Loucy (cell line): Measurements from ENCODE around the gene RUNX2.

Experiments
- H2AFZ ChIP-seq: fragments of 200-600 bp; sonication (generic); 2 replicates; pipeline ENCODE4 v1.6.0; 2016; ENCODE audit warnings: antibody characterized with exemption, mild to moderate bottlenecking, low read length, moderate library complexity
- H3F3A ChIP-seq: fragments of 200-600 bp; 2 replicates; pipeline ENCODE4 v1.6.0; 2016; ENCODE audit warnings: antibody characterized with exemption, low read depth, mild to moderate bottlenecking
- H3K27me3 ChIP-seq: fragments of 200-600 bp; sonication (generic); 2 replicates; pipeline ENCODE4 v1.6.1; 2014; ENCODE audit warnings: low read length, mild to moderate bottlenecking; ENCODE audit not compliant: insufficient read depth, poor library complexity, severe bottlenecking
- H3K36me3 ChIP-seq: fragments of 200-600 bp; sonication (generic); 2 replicates; pipeline ENCODE4 v1.6.1; 2016; ENCODE audit warnings: low read length; ENCODE audit not compliant: insufficient read depth
- H3K4me1 ChIP-seq: fragments of 200-600 bp; sonication (generic); 2 replicates; pipeline ENCODE4 v1.5.1; 2014; ENCODE audit warnings: low read length, mild to moderate bottlenecking; ENCODE audit not compliant: insufficient read depth, poor library complexity, severe bottlenecking
- H3K4me2 ChIP-seq: fragments of 200-600 bp; sonication (generic); 2 replicates; pipeline ENCODE4 v1.6.0; 2014; ENCODE audit warnings: antibody characterized with exemption, low read length, low read depth, mild to moderate bottlenecking; ENCODE audit not compliant: poor library complexity, severe bottlenecking
- H3K4me3 ChIP-seq: fragments of 200-600 bp; sonication (generic); 2 replicates; pipeline ENCODE4 v1.5.1; 2014; ENCODE audit warnings: low read length, mild to moderate bottlenecking, mixed read lengths; ENCODE audit not compliant: poor library complexity, severe bottlenecking
- H3K79me2 ChIP-seq: fragments of 200-600 bp; sonication (generic); 2 replicates; pipeline ENCODE4 v1.6.1; 2014; ENCODE audit warnings: low read length; ENCODE audit not compliant: insufficient read depth
- H3K9ac ChIP-seq: fragments of 200-600 bp; sonication (generic); 2 replicates; pipeline ENCODE4 v1.6.0; 2014; ENCODE audit warnings: mild to moderate bottlenecking, low read depth, low read length, moderate library complexity; ENCODE audit not compliant: poor library complexity, severe bottlenecking
- H3K9me2 ChIP-seq: fragments of 200-600 bp; sonication (generic); replicated peaks from 2 replicates; pipeline ENCODE4 v1.6.1; 2016; ENCODE audit warnings: low read depth, low read length, mixed read lengths
- H3K9me3 ChIP-seq: fragments of 200-600 bp; sonication (generic); 2 replicates; pipeline ENCODE4 v1.6.1; 2014; ENCODE audit warnings: mild to moderate bottlenecking, antibody characterized with exemption, low read length, low read depth; ENCODE audit not compliant: insufficient read depth
- H4K20me1 ChIP-seq: fragments of 200-600 bp; sonication (generic); 2 replicates; pipeline ENCODE4 v1.6.0; 2014; ENCODE audit warnings: antibody characterized with exemption, low read length, mild to moderate bottlenecking; ENCODE audit not compliant: insufficient read depth, poor library complexity, severe bottlenecking
- EZH2phosphoT487 ChIP-seq: fragments of 200-600 bp; IDR thresholded peaks from 2 replicates; pipeline ENCODE4 v1.6.1; 2018; ENCODE audit warnings: antibody characterized with exemption, mild to moderate bottlenecking, moderate library complexity, borderline replicate concordance
- TF ChIP-seq, protein P1 (sequence below): fragments of 200-600 bp; sonication (generic); conservative IDR thresholded peaks from 2 replicates; pipeline ENCODE4 v1.5.1; 2014; ENCODE audit warnings: mild to moderate bottlenecking, antibody characterized with exemption, low read length

The RUNX2 gene

DNA sequence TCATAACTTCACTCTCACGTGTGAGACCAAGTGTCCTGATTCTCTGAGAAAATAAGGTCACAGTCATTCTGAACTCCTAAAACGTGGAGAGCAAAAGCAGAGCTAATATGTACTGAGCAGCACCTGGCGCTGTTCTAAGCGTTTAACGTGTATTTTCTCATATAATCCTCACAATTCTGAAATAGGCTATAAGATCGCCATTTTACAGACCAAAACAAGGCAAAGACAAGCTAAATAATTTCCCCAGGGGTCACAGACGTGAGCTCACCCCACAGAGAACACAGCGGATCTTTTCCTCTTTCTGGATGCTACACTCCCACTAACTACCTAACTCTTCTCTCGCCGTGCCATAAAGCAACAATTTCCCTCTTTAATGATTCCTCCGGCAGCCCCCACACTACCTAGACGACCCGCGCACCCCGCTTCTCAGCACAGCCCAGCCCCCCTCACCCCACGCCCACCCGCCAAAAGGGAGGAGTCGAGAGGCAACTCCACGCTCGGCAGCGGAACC is 49.0 kb downstream of the RUNX2 start:
- H4K20me1 ChIP-seq: no peaks in the 10 kb centered on the region
- H3K4me1 ChIP-seq: peaks cover 25% of the 10 kb centered on the region
- H3K9me3 ChIP-seq: no peaks in the 10 kb centered on the region
- H3K4me2 ChIP-seq: peak overlapping the region; percentile 75
- no peaks in the 10 kb centered on the region for H3F3A ChIP-seq
- no peaks in the 10 kb centered on the region for H3K9me2 ChIP-seq
- no peak for TF ChIP-seq EZH2phosphoT487
- TF ChIP-seq, protein P1, sequence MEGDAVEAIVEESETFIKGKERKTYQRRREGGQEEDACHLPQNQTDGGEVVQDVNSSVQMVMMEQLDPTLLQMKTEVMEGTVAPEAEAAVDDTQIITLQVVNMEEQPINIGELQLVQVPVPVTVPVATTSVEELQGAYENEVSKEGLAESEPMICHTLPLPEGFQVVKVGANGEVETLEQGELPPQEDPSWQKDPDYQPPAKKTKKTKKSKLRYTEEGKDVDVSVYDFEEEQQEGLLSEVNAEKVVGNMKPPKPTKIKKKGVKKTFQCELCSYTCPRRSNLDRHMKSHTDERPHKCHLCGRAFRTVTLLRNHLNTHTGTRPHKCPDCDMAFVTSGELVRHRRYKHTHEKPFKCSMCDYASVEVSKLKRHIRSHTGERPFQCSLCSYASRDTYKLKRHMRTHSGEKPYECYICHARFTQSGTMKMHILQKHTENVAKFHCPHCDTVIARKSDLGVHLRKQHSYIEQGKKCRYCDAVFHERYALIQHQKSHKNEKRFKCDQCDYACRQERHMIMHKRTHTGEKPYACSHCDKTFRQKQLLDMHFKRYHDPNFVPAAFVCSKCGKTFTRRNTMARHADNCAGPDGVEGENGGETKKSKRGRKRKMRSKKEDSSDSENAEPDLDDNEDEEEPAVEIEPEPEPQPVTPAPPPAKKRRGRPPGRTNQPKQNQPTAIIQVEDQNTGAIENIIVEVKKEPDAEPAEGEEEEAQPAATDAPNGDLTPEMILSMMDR: 0 out of 2 replicates have a peak, but pooled peaks have one; percentile 9
- peak overlapping the region; percentile 98 for H2AFZ ChIP-seq
- peak overlapping the region; percentile 98 for H3K9ac ChIP-seq
- H3K36me3 ChIP-seq: no peaks in the 10 kb centered on the region
- H3K4me3 ChIP-seq: peak overlapping the region; percentile 96
- peaks cover 48% of the 10 kb centered on the region for H3K79me2 ChIP-seq
- no peaks in the 10 kb centered on the region for H3K27me3 ChIP-seq

- no peaks in the 10 kb centered on the region for H3F3A ChIP-seq
- H3K4me3 ChIP-seq: peak within 1 kb of the TSS; percentile 96
- peaks cover 48% of the 10 kb centered on the region for H3K79me2 ChIP-seq
- H4K20me1 ChIP-seq: no peaks in the 10 kb centered on the region
- H3K9me2 ChIP-seq: no peaks in the 10 kb centered on the region
- no peaks in the 10 kb centered on the region for H3K9me3 ChIP-seq
- peak within 1 kb of the TSS; percentile 98 for H3K9ac ChIP-seq
- H3K36me3 ChIP-seq: no peaks in the 10 kb centered on the region
- no peaks in the 10 kb centered on the region for H3K27me3 ChIP-seq
- peak within 1 kb of the TSS; percentile 84 for H3K4me2 ChIP-seq
- no peak for TF ChIP-seq EZH2phosphoT487
- TF ChIP-seq, protein P1: peak; percentile 24; the same call in 1 of the 2 replicates
- H2AFZ ChIP-seq: peak within 1 kb of the TSS; percentile 98
- H3K4me1 ChIP-seq: peaks cover 24% of the 10 kb centered on the region
Observed at GRCh38 chr6:45377554-45378333, 49.6 kb downstream of the RUNX2 start, which contains the start of gene SUPT3H. TSS of gene SUPT3H (minus strand) at chr6:45377934.

DNA sequence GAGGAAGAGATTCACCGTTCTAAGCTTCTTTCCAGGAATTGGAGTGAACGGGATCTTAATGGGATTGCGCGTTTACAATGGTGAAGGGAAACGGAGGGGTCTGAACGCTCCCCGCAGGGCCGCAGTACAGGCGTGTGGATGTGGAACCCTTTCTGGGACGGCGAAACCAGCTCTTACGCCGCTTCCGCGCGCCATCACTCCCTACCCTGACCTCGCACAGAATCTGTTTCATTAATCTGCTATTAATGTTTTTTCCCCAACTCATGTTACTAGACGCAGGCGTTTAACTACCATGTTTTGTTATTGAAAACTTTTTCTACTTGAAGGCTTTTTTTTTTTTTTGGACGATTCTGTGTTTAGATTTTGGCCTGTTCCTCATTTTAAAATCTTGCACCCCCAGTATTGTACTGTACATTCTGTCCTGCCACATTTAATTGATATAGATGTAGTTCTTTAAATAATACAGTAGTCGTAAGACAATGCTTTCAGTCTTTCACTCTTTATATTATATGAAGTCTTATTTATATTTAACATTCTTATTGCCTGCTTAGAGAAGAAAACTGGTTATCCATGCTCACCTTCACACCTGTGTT is 50.3 kb downstream of the RUNX2 start:
- TF ChIP-seq, protein P1: no peak
- TF ChIP-seq EZH2phosphoT487: no peak
- Histone ChIP-seq H3F3A (no peaks in the 10 kb centered on the region), H3K9ac (peak overlapping the region; percentile 98), H3K4me1 (peaks cover 24% of the 10 kb centered on the region), H3K4me2 (peak overlapping the region; percentile 84), H3K9me3 (no peaks in the 10 kb centered on the region), H3K36me3 (no peaks in the 10 kb centered on the region), H3K79me2 (peaks cover 48% of the 10 kb centered on the region), H4K20me1 (no peaks in the 10 kb centered on the region), H2AFZ (peak overlapping the region; percentile 94), H3K4me3 (peak overlapping the region; percentile 96), H3K27me3 (no peaks in the 10 kb centered on the region), H3K9me2 (no peaks in the 10 kb centered on the region)
